NCI-H1417 treated with DMSO at 0.1 percent for 48 hours (cell line): Measurements from ENCODE around the gene KIFC1.
"Not testable (repeated sequence)": the region's sequence is repeated elsewhere in the genome, so short reads cannot be mapped to it uniquely, and the experiment has no call there.

Source experiments
- DNase-seq: peaks from one replicate; lab custom pipeline; 2025; lab: John Stamatoyannopoulos, UW

The KIFC1 gene

GRCh38 chr6:33391278-33391921 lies at the start of gene KIFC1:
Gene KIFC1, plus strand, starts transcription at chr6:33391823. Its CDS starts 163 bp downstream, at chr6:33391986.
- peak; percentile 95 for DNase-seq

DNA sequence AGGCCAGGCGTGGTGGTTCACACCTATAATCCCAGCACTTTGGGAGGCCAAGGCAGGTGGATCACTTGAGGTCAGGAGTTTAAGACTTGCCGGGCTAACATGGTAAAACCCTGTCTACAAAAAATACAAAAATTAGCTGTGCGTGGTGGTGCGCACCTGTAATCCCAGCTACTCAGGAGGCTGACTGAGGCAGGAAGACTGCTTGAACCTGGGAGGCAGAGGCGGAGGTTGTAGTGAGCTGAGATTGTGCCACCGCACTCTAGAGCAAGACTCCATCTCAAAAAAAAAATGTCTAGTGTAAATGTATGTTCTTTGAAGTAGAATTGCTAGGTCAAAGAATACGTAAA lies 48.0 kb upstream of the KIFC1 start:
- DNase-seq, result not testable (repeated sequence)

GRCh38 chr6:33343953-33344611 lies 47.5 kb upstream of the KIFC1 start:
- no peak for DNase-seq

GRCh38 chr6:33344701-33345697 lies 46.6 kb upstream of the KIFC1 start:
- DNase-seq, result peak; percentile 13

GRCh38 chr6:33346972-33347371 lies 44.7 kb upstream of the KIFC1 start:
- DNase-seq, result not testable (repeated sequence)

DNA sequence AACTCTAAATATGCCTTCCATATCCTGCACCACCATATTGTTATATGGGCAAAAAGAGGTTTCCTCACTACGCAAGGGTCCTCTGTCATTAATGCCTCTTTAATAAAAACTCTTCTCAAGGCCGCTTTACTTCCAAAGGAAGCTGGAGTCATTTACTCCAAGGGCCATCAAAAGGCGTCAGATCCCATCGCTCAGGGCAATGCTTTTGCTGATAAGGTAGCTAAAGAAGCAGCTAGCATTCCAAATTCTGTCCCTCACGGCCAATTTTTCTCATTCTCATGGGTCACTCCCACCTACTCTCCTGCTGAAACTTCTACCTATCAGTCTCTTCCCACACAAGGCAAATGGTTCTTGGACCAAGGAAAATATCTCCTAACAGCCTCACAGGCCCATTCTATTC lies 43.8 kb upstream of the KIFC1 start:
- no peak for DNase-seq

GRCh38 chr6:33355860-33356259 lies 35.8 kb upstream of the KIFC1 start:
- not testable (repeated sequence) for DNase-seq

- DNase-seq, result no peak
Measured at GRCh38 chr6:33356295-33356694, 35.3 kb upstream of the KIFC1 start.

GRCh38 chr6:33357160-33357871 lies 34.3 kb upstream of the KIFC1 start:
- DNase-seq, result not testable (repeated sequence)

- DNase-seq, result no peak
Measured at GRCh38 chr6:33359331-33359730, 32.3 kb upstream of the KIFC1 start.

DNA sequence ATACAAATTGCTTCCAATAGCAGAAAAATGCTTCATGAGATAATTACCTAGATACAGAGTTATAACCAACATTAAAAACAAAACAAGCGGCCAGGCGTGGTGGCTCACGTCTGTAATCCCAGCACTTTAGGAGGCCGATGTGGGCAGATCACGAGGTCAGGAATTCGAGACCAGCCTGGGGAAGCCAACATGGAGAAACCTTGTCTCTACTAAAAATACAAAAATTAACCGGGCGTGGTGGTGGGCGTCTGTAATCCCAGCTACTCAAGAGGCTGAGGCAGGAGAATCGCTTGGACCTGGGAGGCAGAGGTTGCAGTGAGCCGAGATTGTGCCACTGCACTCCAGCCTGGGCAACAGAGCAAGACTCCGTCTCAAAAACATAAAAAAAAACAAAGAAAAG lies 28.1 kb upstream of the KIFC1 start:
- DNase-seq, result not testable (repeated sequence)

DNA sequence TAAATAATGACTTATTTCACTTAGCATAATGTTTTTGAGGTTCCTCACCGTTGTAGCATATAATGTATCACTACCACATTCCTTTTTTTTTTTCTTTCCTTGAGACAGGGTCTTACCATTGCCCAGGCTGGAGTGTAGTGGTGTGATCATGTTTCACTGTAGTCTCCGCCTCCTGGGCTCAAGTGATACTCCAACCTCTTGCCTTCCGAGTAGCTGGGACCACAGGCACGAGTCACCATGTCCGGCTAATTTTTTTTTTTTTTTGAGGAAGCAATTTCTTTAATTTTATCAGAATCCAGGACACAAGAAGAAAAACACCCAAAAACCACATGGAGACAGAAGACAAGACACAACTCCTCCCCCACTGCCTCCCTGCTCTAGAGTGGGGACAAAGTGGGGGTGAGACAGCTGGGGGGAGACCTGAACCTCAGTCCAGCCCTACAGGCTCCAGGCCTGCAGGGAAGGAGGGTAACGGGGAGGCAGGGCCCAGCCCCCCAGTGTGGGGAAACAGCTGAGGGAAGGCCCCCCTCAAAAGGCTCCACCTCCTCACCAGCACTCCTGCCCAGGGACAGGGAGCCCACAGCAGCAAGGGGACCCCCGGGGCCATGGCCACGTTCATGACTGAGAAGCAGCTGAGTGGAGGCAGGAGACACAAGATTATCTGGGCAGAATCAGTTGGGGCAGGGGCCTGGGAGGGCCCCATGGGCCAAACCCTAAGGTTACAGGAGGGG lies 27.0 kb upstream of the KIFC1 start:
- DNase-seq, result not testable (repeated sequence)

GRCh38 chr6:33365206-33365971 lies 26.2 kb upstream of the KIFC1 start:
- not testable (repeated sequence) for DNase-seq

DNA sequence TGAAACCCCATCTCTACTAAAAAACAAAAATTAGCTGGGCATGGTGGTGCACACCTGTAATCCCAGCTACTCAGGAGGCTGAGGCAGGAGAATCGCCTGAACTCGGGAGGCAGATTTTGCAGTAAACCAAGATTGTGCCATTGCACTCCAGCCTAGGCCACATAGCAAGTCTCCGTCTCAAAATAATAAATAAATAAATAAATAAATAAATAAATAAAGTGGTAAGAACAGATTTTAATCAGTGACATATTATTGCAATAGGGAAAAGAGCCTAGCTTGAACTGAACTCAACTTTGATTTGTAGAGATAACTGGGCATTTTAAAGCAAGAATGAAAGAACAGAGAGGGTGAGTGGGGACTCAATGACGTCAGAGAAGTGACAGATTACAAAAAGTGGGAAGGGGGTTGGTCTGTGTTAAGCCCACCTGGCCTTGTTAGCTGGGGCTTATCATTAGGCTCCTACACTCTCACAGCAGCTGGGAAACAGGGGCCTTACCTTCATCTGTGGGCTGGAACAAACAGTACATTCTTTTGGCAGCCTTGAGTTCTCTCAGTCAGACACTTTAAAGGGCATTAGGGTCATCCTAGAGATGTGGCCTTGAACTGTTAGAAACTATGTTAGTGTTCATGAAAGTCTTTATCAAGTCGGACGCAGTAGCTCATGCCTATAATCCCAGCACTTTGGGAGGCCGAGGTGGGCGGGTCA lies 24.5 kb upstream of the KIFC1 start:
- no peak for DNase-seq

GRCh38 chr6:33367715-33368025 lies 24.0 kb upstream of the KIFC1 start:
- not testable (repeated sequence) for DNase-seq

DNA sequence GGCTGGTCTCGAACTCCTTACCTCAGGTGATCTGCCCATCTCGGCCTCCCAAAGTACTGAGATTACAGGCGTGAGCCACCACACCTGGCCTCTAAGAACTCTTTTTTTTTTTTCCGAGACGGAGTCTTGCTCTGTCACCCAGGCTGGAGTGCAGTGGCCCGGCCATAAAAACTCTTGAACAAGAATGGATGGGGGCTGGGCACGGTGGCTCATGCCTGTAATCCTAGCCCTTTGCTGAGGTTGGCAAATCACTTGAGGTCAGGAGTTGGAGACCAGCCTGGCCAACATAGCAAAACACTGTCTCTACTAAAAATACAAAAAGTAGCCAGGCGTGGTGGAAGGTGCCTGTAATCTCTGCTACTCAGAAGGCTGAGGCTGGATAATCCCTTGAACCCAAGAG lies 19.7 kb upstream of the KIFC1 start:
- DNase-seq, result not testable (repeated sequence)

DNA sequence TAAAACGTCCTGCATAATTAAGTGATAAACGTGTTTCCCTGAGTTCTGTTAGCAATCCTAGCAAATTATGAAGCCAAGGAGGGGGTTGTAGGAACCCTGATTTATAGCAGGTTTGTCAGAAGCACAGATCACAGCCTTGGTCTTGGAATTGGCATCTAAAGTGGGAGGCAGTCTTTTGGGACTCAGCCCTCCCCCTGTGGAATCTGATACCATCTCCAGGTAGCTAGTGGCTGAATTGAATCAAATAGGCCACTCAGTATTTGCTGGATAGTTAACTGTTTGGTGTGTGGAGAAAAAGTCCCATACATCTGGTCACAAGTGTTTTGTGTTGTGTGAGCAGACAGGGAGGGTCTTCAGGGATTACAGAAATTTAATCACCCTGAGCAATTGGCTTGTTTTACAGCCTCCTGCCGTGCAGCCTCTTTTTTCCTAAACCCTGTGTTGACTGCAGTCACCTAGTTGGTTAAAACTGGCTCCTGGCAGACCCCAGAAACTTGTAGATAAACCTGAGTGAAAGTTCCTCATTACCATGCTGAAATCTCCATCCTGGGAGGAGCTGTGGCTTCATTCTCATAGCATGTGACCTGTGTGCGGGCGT lies 19.0 kb upstream of the KIFC1 start:
- no peak for DNase-seq

DNA sequence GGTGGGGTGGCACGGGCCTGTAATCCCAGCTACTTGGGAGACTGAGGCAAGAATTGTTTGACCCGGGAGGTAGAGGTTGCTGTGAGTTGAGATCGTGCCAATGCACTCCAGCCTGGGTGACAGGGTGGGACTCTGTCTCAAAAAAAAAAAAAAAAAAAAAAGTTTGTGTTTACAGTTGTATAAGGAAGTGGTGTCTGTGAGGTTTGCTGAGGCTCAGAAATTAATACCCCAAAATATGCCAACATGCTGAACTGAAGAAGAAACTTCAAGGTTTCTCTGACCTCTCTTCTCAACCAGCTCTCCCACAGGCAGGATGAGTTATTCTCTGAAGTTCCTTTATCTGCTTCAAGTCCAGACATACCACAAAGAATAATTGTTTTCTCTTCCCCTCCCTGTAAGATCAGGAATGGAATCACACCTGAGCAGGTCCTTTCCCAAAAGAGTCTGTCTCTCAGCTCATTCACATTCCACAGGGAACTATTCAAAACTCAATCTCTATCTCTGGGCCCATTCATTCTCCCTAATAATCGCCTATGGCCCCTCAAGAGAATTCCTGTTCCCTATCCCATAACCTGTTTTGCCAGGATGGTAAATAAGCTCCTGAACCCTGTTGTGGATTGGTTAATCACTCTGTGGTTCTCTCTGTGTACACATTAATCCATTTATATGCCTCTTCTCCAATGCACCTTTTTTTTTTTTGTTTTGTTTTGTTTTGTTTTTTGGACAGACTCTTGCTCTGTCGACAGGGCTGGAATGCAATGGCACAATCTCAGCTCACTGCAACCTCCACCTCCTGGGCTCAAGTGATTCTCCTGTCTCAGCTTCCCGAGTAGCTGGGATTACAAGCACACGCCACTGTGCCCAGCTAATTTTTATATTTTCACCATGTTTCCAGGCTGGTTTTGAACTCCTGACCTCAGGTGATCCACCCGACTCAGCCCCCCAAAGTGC lies 17.4 kb upstream of the KIFC1 start:
- DNase-seq, result no peak
